Upper lobe of left lung (tissue), 6 donors: ENCODE data around the gene GNB5. TPM values are rescaled to one million over a fixed set of nuclear protein-coding genes. Genes with fewer than 3 reads are reported as not detected.

Source experiments
- ATAC-seq, 2 donors: fragments of 200-7000 bp; cut with Tn5 transposase; one replicate each; pipeline ENCODE4 v1.9.1; 2022; ENCODE audit warnings: mild to moderate bottlenecking in 2 of 2, moderate library complexity in 2 of 2; ENCODE audit not compliant: low FRiP score in 2 of 2
- DNase-seq, 2 donors: peaks; one replicate each; pipeline ENCODE4 v3.0.0-alpha.2; 2019 to 2020
- H3K27ac ChIP-seq, 4 donors: fragments of 200-600 bp; sonication (generic); one replicate each; pipeline ENCODE4 v1.5.1; 2016 to 2019
- H3K27me3 ChIP-seq, 4 donors: fragments of 200-600 bp; sonication (generic); one replicate each; pipeline ENCODE4 v1.5.1; 2017 to 2019
- H3K36me3 ChIP-seq, 4 donors: fragments of 200-600 bp; sonication (generic); one replicate each; pipeline ENCODE4 v1.5.1; 2016 to 2019
- H3K4me1 ChIP-seq, 4 donors: fragments of 200-600 bp; sonication (generic); one replicate each; pipeline ENCODE4 v1.5.1; 2018 to 2019
- H3K4me3 ChIP-seq, 4 donors: fragments of 200-600 bp; sonication (generic); one replicate each; pipeline ENCODE4 v1.5.1; 2017 to 2019; ENCODE audit warnings: mild to moderate bottlenecking in 2 of 4, moderate library complexity in 1 of 4
- H3K9me3 ChIP-seq, 4 donors: fragments of 200-600 bp; sonication (generic); one replicate each; pipeline ENCODE4 v1.5.1; 2018 to 2019
- EP300 ChIP-seq, 4 donors: sonication (generic); formaldehyde crosslinking; IDR thresholded peaks; one replicate each; pipeline ENCODE4 v1.5.1; 2017; ENCODE audit warnings: antibody characterized with exemption in 4 of 4, control low read depth in 2 of 4
- POLR2A ChIP-seq, 4 donors: fragments of 450-650 bp; IDR thresholded peaks; one replicate each; pipeline ENCODE4 v1.5.1; 2016 to 2017; ENCODE audit warnings: antibody characterized with exemption in 4 of 4, mild to moderate bottlenecking in 2 of 4
- POLR2AphosphoS5 ChIP-seq, 2 donors: sonication (generic); formaldehyde crosslinking; IDR thresholded peaks; one replicate each; pipeline ENCODE4 v1.5.1; 2017; ENCODE audit warnings: antibody characterized with exemption in 2 of 2
- WGBS, 2 donors: methylation state at CpG; one replicate each; pipeline ENCODE4 v1.1.5; 2017 to 2018; 5-methylcytosine and 5-hydroxymethylcytosine counted together
- total RNA-seq, 6 donors: library from RNA; depleted of rRNA in 4 of 6; stranded (reverse); fragments of >200 nt in 4 of 6; gene quantifications; one replicate each; pipeline versions ENCODE4 v1.1.0 to v1.2.1, GENCODE V29; 2016 to 2021
- TF ChIP-seq, protein P1 (sequence below), 6 experiments: fragments of 450-650 bp in 4 of 6; fragments of 200-600 bp in 2 of 6; sonication (generic) in 2 of 6; IDR thresholded peaks; one replicate each; pipeline ENCODE4 v1.5.1; 2016 to 2019; ENCODE audit warnings: antibody characterized with exemption in 6 of 6
- donor health status: DM: no; HTN: no; CAD: no; lungs with moderate emphysema.
- donor health status: DM: no; HTN: yes; CAD: no; lungs with severe emphysema.

The GNB5 gene
- total RNA-seq, 6 donors from 2014 or later = 14.7 to 56.8 (median 31.0) TPM

DNA sequence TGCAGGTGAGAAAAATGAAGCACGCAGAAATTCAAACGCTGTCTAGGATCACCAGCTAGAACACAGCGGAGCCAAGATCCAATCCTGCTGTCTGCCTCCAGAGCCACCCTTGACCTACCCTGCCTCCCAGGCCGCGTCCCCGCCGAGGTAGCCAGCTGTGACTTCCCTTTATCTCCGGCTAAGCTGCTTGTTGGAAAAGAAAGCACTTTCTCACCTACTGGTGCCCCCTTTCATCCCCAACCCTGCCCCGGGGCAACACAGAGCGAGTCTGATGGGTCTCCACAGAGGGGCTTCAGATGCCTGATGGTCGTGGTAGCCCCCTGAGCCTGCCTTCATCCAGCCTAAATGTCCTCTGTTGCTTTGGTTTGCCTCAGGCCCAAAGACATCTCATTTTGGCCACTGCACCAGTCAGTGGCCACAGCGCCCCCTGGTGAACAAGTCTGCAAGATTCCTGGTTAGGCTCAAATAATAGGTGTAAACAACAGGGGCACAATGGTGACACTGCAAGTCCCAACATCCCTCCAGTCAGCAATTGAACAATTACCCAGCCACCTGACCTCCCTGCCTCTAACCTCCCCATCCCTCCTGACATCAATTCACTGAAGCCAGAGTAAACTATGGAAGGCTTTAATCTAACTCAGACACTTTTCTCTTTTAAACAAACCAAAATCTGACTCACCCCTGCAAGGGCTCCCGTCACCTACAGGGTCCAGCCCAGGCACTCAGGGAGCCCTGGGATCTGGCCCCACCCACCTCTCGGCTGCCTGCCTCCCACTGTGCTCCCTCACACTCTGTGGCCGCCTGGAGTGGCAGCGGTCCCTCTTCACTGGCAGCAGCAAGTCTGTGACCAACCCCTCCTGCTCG, 51.4 kb downstream of the GNB5 start:
- peak; percentile 66 to 71 for DNase-seq
- no peak overlapping the region for H3K27ac ChIP-seq
- 68 to 72% methylated on average over 14 to 17 of the region's 17 CpGs for WGBS, 2 donors
- no peaks in the 10 kb centered on the region for H3K9me3 ChIP-seq
- H3K4me1 ChIP-seq = peaks cover 3 to 25% (median 8%) of the 10 kb centered on the region in 4 donors
- no peaks in the 10 kb centered on the region for H3K27me3 ChIP-seq
- peak in 1 of 2 donors; percentile 69 for ATAC-seq
- H3K36me3 ChIP-seq = peaks cover 0 to 2% (median 0%) of the 10 kb centered on the region in 4 donors
- H3K4me3 ChIP-seq = no peak overlapping the region
- TF ChIP-seq POLR2AphosphoS5 (IDR thresholded peaks at IDR 0.05) (no peak), POLR2A (IDR thresholded peaks at IDR 0.05) (no peak)
- TF ChIP-seq, protein P1, sequence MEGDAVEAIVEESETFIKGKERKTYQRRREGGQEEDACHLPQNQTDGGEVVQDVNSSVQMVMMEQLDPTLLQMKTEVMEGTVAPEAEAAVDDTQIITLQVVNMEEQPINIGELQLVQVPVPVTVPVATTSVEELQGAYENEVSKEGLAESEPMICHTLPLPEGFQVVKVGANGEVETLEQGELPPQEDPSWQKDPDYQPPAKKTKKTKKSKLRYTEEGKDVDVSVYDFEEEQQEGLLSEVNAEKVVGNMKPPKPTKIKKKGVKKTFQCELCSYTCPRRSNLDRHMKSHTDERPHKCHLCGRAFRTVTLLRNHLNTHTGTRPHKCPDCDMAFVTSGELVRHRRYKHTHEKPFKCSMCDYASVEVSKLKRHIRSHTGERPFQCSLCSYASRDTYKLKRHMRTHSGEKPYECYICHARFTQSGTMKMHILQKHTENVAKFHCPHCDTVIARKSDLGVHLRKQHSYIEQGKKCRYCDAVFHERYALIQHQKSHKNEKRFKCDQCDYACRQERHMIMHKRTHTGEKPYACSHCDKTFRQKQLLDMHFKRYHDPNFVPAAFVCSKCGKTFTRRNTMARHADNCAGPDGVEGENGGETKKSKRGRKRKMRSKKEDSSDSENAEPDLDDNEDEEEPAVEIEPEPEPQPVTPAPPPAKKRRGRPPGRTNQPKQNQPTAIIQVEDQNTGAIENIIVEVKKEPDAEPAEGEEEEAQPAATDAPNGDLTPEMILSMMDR (IDR thresholded peaks at IDR 0.05) = peak; percentile 52 to 73 (median 68)

DNA sequence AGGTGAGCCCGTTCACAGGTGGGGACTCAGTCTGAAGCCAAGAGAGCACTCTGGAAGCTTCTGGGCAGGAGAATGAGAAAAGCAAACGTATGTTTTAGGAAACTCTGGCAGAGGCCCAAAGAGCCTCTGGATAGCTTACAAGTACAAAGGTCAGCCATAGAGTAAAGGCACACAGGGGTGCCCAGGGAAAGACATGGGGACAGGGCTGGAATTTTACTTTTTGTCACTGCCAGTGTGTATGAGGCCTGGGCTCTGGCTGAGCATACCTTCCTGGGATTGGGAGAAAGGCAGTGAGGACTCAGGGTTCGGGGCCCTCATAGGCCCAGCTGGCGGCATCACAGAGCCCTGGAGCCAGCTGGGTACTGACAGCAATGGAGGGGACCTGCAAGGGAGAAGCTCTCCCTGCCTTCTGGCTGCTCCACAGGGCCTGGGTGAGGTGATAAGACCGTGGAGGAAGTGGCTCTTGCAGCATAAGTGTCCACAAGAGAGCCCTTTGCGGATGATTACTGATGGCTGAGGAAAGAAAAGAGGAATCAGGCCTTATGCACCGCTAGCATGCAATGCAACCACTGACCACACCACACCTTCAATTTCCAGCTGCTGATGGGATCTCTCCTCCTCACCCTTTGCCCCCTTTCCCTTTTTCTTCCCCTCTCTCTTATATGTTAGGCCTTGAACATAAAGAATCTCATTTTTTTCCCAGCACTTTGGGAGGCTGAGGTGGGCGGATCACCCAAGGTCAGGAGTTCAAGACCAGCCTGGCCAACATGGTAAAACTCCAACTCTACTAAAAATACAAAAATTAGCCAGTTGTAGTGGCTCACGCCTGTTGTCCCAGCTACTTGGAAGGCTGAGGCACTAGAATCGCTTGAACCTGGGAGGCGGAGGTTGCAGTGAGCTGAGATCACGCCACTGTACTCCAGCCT, 53.5 kb downstream of the GNB5 start:
- Histone ChIP-seq H3K9me3 (no peaks in the 10 kb centered on the region), H3K4me1 (peaks cover 3 to 25% (median 8%) of the 10 kb centered on the region in 4 donors), H3K27me3 (no peaks in the 10 kb centered on the region), H3K36me3 (peaks cover 0 to 6% (median 1%) of the 10 kb centered on the region in 4 donors), H3K4me3 (no peak overlapping the region), H3K27ac (no peak overlapping the region)
- WGBS, 2 donors = 71 to 78% methylated on average over 10 to 12 of the region's 12 CpGs
- ATAC-seq (peak; percentile 8 to 52), DNase-seq (peak in 1 of 2 donors; percentile 35)
- TF ChIP-seq, protein P1 (IDR thresholded peaks at IDR 0.05) = no peak
- TF ChIP-seq POLR2A (IDR thresholded peaks at IDR 0.05) (no peak), POLR2AphosphoS5 (IDR thresholded peaks at IDR 0.05) (no peak), EP300 (IDR thresholded peaks at IDR 0.05) (no peak)

DNA sequence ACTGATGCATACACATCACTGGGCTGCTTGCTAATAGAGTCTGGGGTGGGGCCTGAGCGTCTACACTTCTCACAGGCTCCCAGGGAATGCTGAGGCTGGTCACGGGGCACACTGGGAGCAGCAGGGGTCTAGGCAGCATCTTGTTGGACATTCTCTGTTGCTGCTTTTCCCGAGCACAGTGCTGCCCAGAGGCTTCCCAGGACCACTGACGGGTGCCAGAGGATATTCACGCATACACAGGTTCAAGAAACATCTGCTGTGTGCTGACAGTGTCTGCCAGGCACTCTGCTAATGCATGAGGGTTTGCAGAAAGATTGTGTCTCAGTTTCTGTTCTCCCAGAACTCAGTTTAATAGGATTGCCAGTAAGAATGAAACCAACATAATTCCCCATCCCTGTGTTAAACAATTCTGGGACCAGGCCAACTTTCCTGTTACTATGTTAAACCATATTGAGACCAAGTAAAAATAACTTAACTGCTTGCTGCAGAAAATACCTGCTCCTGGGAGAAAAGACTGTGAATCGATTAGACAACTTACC, 54.7 kb downstream of the GNB5 start:
- TF ChIP-seq EP300 (IDR thresholded peaks at IDR 0.05) (no peak), POLR2A (IDR thresholded peaks at IDR 0.05) (no peak), POLR2AphosphoS5 (IDR thresholded peaks at IDR 0.05) (no peak)
- TF ChIP-seq, protein P1 (IDR thresholded peaks at IDR 0.05) = no peak
- Histone ChIP-seq H3K9me3 (no peaks in the 10 kb centered on the region), H3K36me3 (peaks cover 0 to 6% (median 1%) of the 10 kb centered on the region in 4 donors), H3K27ac (no peak overlapping the region), H3K4me3 (no peak overlapping the region), H3K4me1 (peaks cover 3 to 25% (median 8%) of the 10 kb centered on the region in 4 donors), H3K27me3 (no peaks in the 10 kb centered on the region)
- ATAC-seq (no peak), DNase-seq (no peak)
- 59 to 78% methylated on average over 3 to 6 of the region's 6 CpGs for WGBS, 2 donors

DNA sequence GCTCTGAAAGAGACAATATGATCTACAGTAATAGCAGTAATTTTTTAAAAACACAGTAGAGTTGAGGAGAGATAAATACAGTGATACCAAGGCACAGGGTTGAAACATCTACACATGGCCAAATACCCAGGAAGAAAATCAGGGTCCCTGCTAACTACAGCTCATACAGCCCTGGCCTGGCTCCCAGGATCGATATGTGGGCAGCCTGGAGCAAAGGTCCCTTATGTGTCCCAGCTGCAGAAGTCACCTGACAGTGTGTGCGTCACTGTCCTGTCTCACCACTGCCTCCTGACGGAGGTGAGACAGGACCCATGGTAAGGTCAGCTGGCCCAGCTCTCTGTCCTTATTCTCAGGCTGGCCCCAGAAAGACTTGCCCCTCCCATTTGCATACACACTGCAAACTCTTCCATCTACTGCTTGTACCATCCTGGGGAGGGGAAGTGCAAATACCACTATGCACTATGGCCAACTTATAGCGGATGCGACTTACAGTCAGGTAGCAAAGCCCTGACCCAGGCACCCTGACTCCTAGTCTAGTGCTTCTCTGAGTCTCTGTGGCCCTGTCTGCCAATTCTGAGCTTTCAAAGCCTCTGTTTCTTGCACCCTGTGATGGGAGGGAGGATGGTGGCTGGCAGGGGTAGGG, 56.6 kb downstream of the GNB5 start:
- H3K4me3 ChIP-seq = no peak overlapping the region
- no peaks in the 10 kb centered on the region for H3K9me3 ChIP-seq
- DNase-seq (no peak), ATAC-seq (no peak)
- no peak overlapping the region for H3K27ac ChIP-seq
- H3K4me1 ChIP-seq = peaks cover 3 to 25% (median 8%) of the 10 kb centered on the region in 4 donors
- peaks cover 0 to 6% (median 1%) of the 10 kb centered on the region in 4 donors for H3K36me3 ChIP-seq
- WGBS, 2 donors = 88 to 97% methylated on average over 1 to 5 of the region's 5 CpGs
- no peaks in the 10 kb centered on the region for H3K27me3 ChIP-seq
- TF ChIP-seq POLR2AphosphoS5 (IDR thresholded peaks at IDR 0.05) (no peak), POLR2A (IDR thresholded peaks at IDR 0.05) (no peak), EP300 (IDR thresholded peaks at IDR 0.05) (no peak)
- TF ChIP-seq, protein P1 (IDR thresholded peaks at IDR 0.05) = no peak
